Liver (tissue), 3 donors: ENCODE measurements around the gene PTH2.

Source experiments
- FOXA1 ChIP-seq: IDR thresholded peaks from 2 replicates; pipeline ENCODE4 v1.6.1; 2016; ENCODE audit warnings: antibody characterized with exemption
- JUND ChIP-seq, 2 donors: IDR thresholded peaks; 2 replicates each; pipeline ENCODE4 v1.6.1; 2016; ENCODE audit warnings: antibody characterized with exemption in 2 of 2
- YY1 ChIP-seq: IDR thresholded peaks from 2 replicates; pipeline ENCODE4 v1.6.1; 2016; ENCODE audit warnings: antibody characterized with exemption, mild to moderate bottlenecking
- TF ChIP-seq, protein P1 (sequence below): fragments of 150-350 bp; IDR thresholded peaks from 2 replicates; pipeline ENCODE4 v1.5.1; 2017; ENCODE audit warnings: improper control_type of control experiment, low read depth, low read length; ENCODE audit not compliant: missing input control
- TF ChIP-seq, protein P2 (sequence below): IDR thresholded peaks from 2 replicates; pipeline ENCODE4 v1.6.1; 2016; ENCODE audit warnings: antibody characterized with exemption
- TF ChIP-seq, protein P3 (sequence below): IDR thresholded peaks from 2 replicates; pipeline ENCODE4 v1.6.1; 2016; ENCODE audit warnings: antibody characterized with exemption
- donor health status: healthy.
- donor health status: healthy.

DNA sequence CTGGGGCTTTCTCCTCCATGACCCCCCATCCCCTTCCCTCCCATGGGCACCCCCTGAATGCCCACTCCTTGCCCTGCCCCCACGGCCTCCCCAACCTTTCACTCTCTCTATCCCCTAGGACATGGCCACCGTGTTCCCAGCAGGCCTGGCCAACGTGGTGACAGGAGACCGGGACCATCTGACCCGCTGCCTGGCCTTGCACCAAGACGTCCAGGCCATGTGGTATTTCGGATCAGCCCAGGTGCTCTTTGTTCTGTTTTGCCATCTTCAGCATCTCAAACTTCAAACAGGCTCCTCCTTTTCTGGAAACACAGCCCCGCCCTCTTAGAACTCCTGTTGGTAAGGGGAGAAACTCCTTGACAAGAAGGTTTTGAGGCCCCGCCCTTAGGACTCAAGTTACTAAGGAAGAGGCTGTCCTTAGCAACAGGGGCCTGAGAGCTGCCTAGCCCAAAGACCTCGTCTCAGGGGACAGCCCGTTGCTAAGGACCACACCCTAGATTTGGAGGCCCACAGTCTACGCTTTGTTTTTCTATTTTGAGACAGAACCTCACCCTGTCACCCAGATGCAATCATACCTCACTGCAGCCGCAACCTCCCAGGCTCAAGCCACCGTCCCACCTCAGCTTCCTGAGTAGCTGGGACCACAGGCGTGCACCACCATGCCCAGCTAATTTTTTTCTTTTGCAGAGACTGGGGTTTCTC is 45.7 kb upstream of the PTH2 start:
- TF ChIP-seq, protein P1, sequence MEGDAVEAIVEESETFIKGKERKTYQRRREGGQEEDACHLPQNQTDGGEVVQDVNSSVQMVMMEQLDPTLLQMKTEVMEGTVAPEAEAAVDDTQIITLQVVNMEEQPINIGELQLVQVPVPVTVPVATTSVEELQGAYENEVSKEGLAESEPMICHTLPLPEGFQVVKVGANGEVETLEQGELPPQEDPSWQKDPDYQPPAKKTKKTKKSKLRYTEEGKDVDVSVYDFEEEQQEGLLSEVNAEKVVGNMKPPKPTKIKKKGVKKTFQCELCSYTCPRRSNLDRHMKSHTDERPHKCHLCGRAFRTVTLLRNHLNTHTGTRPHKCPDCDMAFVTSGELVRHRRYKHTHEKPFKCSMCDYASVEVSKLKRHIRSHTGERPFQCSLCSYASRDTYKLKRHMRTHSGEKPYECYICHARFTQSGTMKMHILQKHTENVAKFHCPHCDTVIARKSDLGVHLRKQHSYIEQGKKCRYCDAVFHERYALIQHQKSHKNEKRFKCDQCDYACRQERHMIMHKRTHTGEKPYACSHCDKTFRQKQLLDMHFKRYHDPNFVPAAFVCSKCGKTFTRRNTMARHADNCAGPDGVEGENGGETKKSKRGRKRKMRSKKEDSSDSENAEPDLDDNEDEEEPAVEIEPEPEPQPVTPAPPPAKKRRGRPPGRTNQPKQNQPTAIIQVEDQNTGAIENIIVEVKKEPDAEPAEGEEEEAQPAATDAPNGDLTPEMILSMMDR, result no peak
- no peak for TF ChIP-seq YY1
- TF ChIP-seq, protein P2, sequence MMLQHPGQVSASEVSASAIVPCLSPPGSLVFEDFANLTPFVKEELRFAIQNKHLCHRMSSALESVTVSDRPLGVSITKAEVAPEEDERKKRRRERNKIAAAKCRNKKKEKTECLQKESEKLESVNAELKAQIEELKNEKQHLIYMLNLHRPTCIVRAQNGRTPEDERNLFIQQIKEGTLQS, result no peak
- TF ChIP-seq, protein P3, sequence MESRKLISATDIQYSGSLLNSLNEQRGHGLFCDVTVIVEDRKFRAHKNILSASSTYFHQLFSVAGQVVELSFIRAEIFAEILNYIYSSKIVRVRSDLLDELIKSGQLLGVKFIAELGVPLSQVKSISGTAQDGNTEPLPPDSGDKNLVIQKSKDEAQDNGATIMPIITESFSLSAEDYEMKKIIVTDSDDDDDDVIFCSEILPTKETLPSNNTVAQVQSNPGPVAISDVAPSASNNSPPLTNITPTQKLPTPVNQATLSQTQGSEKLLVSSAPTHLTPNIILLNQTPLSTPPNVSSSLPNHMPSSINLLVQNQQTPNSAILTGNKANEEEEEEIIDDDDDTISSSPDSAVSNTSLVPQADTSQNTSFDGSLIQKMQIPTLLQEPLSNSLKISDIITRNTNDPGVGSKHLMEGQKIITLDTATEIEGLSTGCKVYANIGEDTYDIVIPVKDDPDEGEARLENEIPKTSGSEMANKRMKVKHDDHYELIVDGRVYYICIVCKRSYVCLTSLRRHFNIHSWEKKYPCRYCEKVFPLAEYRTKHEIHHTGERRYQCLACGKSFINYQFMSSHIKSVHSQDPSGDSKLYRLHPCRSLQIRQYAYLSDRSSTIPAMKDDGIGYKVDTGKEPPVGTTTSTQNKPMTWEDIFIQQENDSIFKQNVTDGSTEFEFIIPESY, result no peak
- TF ChIP-seq FOXA1, result no peak
- no peak for TF ChIP-seq JUND (IDR thresholded peaks at IDR 0.05)
